ENCODE data around the gene AGMAT.
A peak's percentile ranks its signal among the peaks of the same experiment; 100 is the strongest.

GRCh38 chr1:15524021-15524282 lies 60.9 kb downstream of the AGMAT start, which contains the start of gene CASP9:
- TF ChIP-seq CTCF (IDR thresholded peaks at IDR 0.05) (no peak), POLR2A (IDR thresholded peaks at IDR 0.05) (peak; percentile 63)
